Astrocyte (in vitro differentiated cells and primary cell): ENCODE data around the gene DDX4. TPM values are rescaled to one million over a fixed set of nuclear protein-coding genes. Genes with fewer than 3 reads are reported as not detected.
"Not testable (repeated sequence)": the region's sequence is repeated elsewhere in the genome, so short reads cannot be mapped to it uniquely, and the experiment has no call there.

Experiments
- DNase-seq: peaks from one replicate; pipeline ENCODE4 v3.0.0-alpha.2; 2010; ENCODE audit warnings: low read depth
- FAIRE-seq: peaks from 2 replicates; lab custom pipeline; 2011; peaks lifted over from hg19 to GRCh38; lab: Jason Lieb, UNC
- H2AFZ ChIP-seq: 2 replicates; pipeline ENCODE4 v1.6.0; 2012; ENCODE audit warnings: low read depth, low read length, inconsistent platforms
- H3K27ac ChIP-seq: 2 replicates; pipeline ENCODE4 v1.5.1; 2011; ENCODE audit warnings: low read depth, low read length, inconsistent platforms
- H3K27me3 ChIP-seq: 2 replicates; pipeline ENCODE4 v1.6.0; 2011; ENCODE audit warnings: low read length, inconsistent platforms; ENCODE audit not compliant: insufficient read depth
- H3K36me3 ChIP-seq: 2 replicates; pipeline ENCODE4 v1.5.1; 2011; ENCODE audit warnings: low read length, inconsistent platforms; ENCODE audit not compliant: insufficient read depth
- H3K4me1 ChIP-seq: 2 replicates; pipeline ENCODE4 v1.5.1; 2011; ENCODE audit warnings: low read length, inconsistent platforms; ENCODE audit not compliant: insufficient read depth
- H3K4me2 ChIP-seq: 2 replicates; pipeline ENCODE4 v1.6.0; 2012; ENCODE audit warnings: low read length, inconsistent platforms
- H3K4me3 ChIP-seq: 2 replicates; pipeline ENCODE4 v1.5.1; 2011; ENCODE audit warnings: low read depth, mild to moderate bottlenecking, low read length, inconsistent platforms; ENCODE audit not compliant: insufficient read depth
- H3K79me2 ChIP-seq: 2 replicates; pipeline ENCODE4 v1.6.0; 2012; ENCODE audit warnings: mild to moderate bottlenecking, low read length, inconsistent platforms; ENCODE audit not compliant: insufficient read depth
- H3K9ac ChIP-seq: 2 replicates; pipeline ENCODE4 v1.6.0; 2012; ENCODE audit warnings: mild to moderate bottlenecking, low read length, inconsistent platforms
- H3K9me3 ChIP-seq: 2 replicates; pipeline ENCODE4 v1.5.1; 2012; ENCODE audit warnings: low read depth, mild to moderate bottlenecking, low read length, inconsistent platforms; ENCODE audit not compliant: insufficient read depth
- H4K20me1 ChIP-seq: 2 replicates; pipeline ENCODE4 v1.6.0; 2012; ENCODE audit warnings: low read length, inconsistent platforms; ENCODE audit not compliant: insufficient read depth
- H3K27ac Mint-ChIP-seq: one replicate; pipeline ENCODE4 v1.8.0; 2021; ENCODE audit warnings: mild to moderate bottlenecking, mixed read lengths; ENCODE audit not compliant: unreplicated experiment
- H3K27me3 Mint-ChIP-seq: one replicate; pipeline ENCODE4 v1.8.0; 2021; ENCODE audit warnings: low read depth, mixed read lengths; ENCODE audit not compliant: unreplicated experiment
- H3K36me3 Mint-ChIP-seq: one replicate; pipeline ENCODE4 v1.8.0; 2021; ENCODE audit warnings: low read depth, mixed read lengths; ENCODE audit not compliant: unreplicated experiment
- H3K4me1 Mint-ChIP-seq: one replicate; pipeline ENCODE4 v1.8.0; 2021; ENCODE audit warnings: low read depth, mixed read lengths; ENCODE audit not compliant: unreplicated experiment
- H3K4me3 Mint-ChIP-seq: one replicate; pipeline ENCODE4 v1.8.0; 2021; ENCODE audit warnings: mild to moderate bottlenecking, moderate library complexity, mixed read lengths; ENCODE audit not compliant: unreplicated experiment
- H3K9me3 Mint-ChIP-seq: one replicate; pipeline ENCODE4 v1.8.0; 2021; ENCODE audit warnings: mild to moderate bottlenecking, mixed read lengths; ENCODE audit not compliant: unreplicated experiment
- CTCF ChIP-seq: IDR thresholded peaks from 2 replicates; pipeline ENCODE4 v1.5.1; 2011; ENCODE audit warnings: low read depth, mild to moderate bottlenecking, inconsistent platforms, low read length, moderate library complexity; ENCODE audit not compliant: insufficient read depth
- EZH2 ChIP-seq: IDR thresholded peaks from 2 replicates; pipeline ENCODE4 v1.6.1; 2012; ENCODE audit warnings: mild to moderate bottlenecking, low read length, inconsistent platforms; ENCODE audit not compliant: insufficient read depth
- total RNA-seq: library from RNA; stranded (reverse); gene quantifications from 2 replicates; pipeline ENCODE4 v1.2.1, GENCODE V29; 2021

The DDX4 gene
- total RNA-seq, 1 donor from 2014 or later = not detected

DNA sequence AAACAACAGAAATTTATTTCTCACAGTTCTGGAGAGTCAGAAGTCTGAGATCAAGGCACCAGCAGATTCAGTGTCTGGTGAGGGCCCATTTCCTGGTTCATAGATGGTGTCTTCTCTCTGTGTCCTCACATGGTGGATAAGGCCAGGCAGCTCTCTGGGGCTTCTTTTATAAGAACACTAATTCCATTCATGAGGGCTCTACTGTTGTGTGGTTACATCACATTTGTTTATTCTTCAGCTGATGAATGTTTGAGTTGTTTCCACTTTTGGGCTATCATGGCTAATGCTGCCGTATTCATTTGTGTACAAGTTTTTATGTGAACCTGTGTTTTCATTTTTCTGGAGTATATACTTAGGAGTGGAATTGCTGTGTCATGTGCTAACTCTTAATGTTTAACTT lies 35.2 kb downstream of the DDX4 start:
- no peak overlapping the region for H3K4me3 ChIP-seq
- no peak for TF ChIP-seq EZH2
- no peak for TF ChIP-seq CTCF
- no peaks in the 10 kb centered on the region for H3K27me3 Mint-ChIP-seq
- H3K27me3 ChIP-seq = no peaks in the 10 kb centered on the region
- H3K36me3 ChIP-seq = no peaks in the 10 kb centered on the region
- no peaks in the 10 kb centered on the region for H3K4me1 ChIP-seq
- H3K36me3 Mint-ChIP-seq = no peaks in the 10 kb centered on the region
- no peak overlapping the region for H3K9ac ChIP-seq
- no peak overlapping the region for H3K27ac Mint-ChIP-seq
- H3K79me2 ChIP-seq = no peaks in the 10 kb centered on the region
- H3K9me3 ChIP-seq = no peaks in the 10 kb centered on the region
- H3K4me2 ChIP-seq = no peak overlapping the region
- no peak for DNase-seq
- peaks cover 2% of the 10 kb centered on the region for H3K9me3 Mint-ChIP-seq
- H2AFZ ChIP-seq = no peak overlapping the region
- no peak overlapping the region for H3K4me3 Mint-ChIP-seq
- no peak overlapping the region for H3K27ac ChIP-seq
- FAIRE-seq = no peak
- no peaks in the 10 kb centered on the region for H4K20me1 ChIP-seq
- no peaks in the 10 kb centered on the region for H3K4me1 Mint-ChIP-seq

- FAIRE-seq (no peak), DNase-seq (no peak)
- Histone ChIP-seq H3K4me2 (no peak overlapping the region), H3K4me1 (no peaks in the 10 kb centered on the region), H3K79me2 (no peaks in the 10 kb centered on the region), H3K9ac (no peak overlapping the region), H3K36me3 (no peaks in the 10 kb centered on the region), H4K20me1 (no peaks in the 10 kb centered on the region), H3K4me3 (no peak overlapping the region), H3K9me3 (no peaks in the 10 kb centered on the region), H3K27ac (no peak overlapping the region), H2AFZ (no peak overlapping the region), H3K27me3 (no peaks in the 10 kb centered on the region)
- TF ChIP-seq EZH2 (no peak), CTCF (no peak)
- H3K27me3 Mint-ChIP-seq = no peaks in the 10 kb centered on the region
- no peaks in the 10 kb centered on the region for H3K9me3 Mint-ChIP-seq
- no peaks in the 10 kb centered on the region for H3K4me1 Mint-ChIP-seq
- no peak overlapping the region for H3K27ac Mint-ChIP-seq
- H3K36me3 Mint-ChIP-seq = no peaks in the 10 kb centered on the region
- H3K4me3 Mint-ChIP-seq = no peak overlapping the region
Observed at GRCh38 chr5:55777332-55777731, 39.5 kb downstream of the DDX4 start.

GRCh38 chr5:55800924-55801323 lies 63.1 kb downstream of the DDX4 start:
- Histone ChIP-seq H3K9me3 (no peaks in the 10 kb centered on the region), H4K20me1 (no peaks in the 10 kb centered on the region), H3K27me3 (no peaks in the 10 kb centered on the region), H3K4me1 (no peaks in the 10 kb centered on the region), H3K36me3 (no peaks in the 10 kb centered on the region), H3K4me3 (no peak overlapping the region), H3K9ac (no peak overlapping the region), H3K27ac (no peak overlapping the region), H3K4me2 (no peak overlapping the region), H3K79me2 (no peaks in the 10 kb centered on the region), H2AFZ (no peak overlapping the region)
- no peak overlapping the region for H3K4me3 Mint-ChIP-seq
- TF ChIP-seq EZH2 (no peak), CTCF (no peak)
- no peaks in the 10 kb centered on the region for H3K27me3 Mint-ChIP-seq
- peaks cover 5% of the 10 kb centered on the region for H3K9me3 Mint-ChIP-seq
- FAIRE-seq (no peak), DNase-seq (no peak)
- H3K36me3 Mint-ChIP-seq = no peaks in the 10 kb centered on the region
- H3K4me1 Mint-ChIP-seq = no peaks in the 10 kb centered on the region
- no peak overlapping the region for H3K27ac Mint-ChIP-seq

- not testable (repeated sequence) for H3K27ac Mint-ChIP-seq, H3K4me3 Mint-ChIP-seq
Observed at GRCh38 chr5:55808814-55809213, 71.0 kb downstream of the DDX4 start.

More at GRCh38 chr5:55808814-55809213, 71.0 kb downstream of the DDX4 start:
- H3K9me3 ChIP-seq, H3K4me1 ChIP-seq, H2AFZ ChIP-seq, H3K36me3 ChIP-seq, H3K27ac ChIP-seq, H3K4me2 ChIP-seq, H4K20me1 ChIP-seq, H3K36me3 Mint-ChIP-seq, H3K4me3 ChIP-seq, FAIRE-seq, H3K79me2 ChIP-seq, DNase-seq, H3K27me3 ChIP-seq, H3K27me3 Mint-ChIP-seq, H3K9ac ChIP-seq, H3K4me1 Mint-ChIP-seq: not testable (repeated sequence)
- peaks cover 21% of the 10 kb centered on the region for H3K9me3 Mint-ChIP-seq
